HG02798 (cell line): ENCODE results near the gene RCOR1.
A peak's percentile ranks its signal among the peaks of the same experiment; 100 is the strongest.
"Not testable (repeated sequence)": the region's sequence is repeated elsewhere in the genome, so short reads cannot be mapped to it uniquely, and the experiment has no call there.

ENCODE experiments used
- ATAC-seq: cut with Tn5 transposase; IDR thresholded peaks from one replicate; pipeline ENCODE4 v1.9.1; 2021; ENCODE audit warnings: mild to moderate bottlenecking; ENCODE audit not compliant: unreplicated experiment, poor library complexity

Gene RCOR1

GRCh38 chr14:102737402-102738372 lies 145.2 kb downstream of the RCOR1 start:
- ATAC-seq: no peak

GRCh38 chr14:102738373-102739189 lies 146.1 kb downstream of the RCOR1 start:
- no peak for ATAC-seq

GRCh38 chr14:102739190-102739469 lies 146.7 kb downstream of the RCOR1 start:
- ATAC-seq: no peak

GRCh38 chr14:102746634-102747438 lies 154.4 kb downstream of the RCOR1 start:
- no peak for ATAC-seq

- no peak for ATAC-seq
These were observed 156.4 kb downstream of the RCOR1 start for GRCh38 chr14:102748806-102749205.

GRCh38 chr14:102749393-102750305 lies 157.2 kb downstream of the RCOR1 start:
- no peak for ATAC-seq

- ATAC-seq: no peak
These were observed 157.9 kb downstream of the RCOR1 start for GRCh38 chr14:102750376-102750775.

- ATAC-seq: no peak
These were observed 158.6 kb downstream of the RCOR1 start for GRCh38 chr14:102751088-102751487.

- no peak for ATAC-seq
These were observed 159.9 kb downstream of the RCOR1 start for GRCh38 chr14:102752239-102752847.

- peak; percentile 54 for ATAC-seq
These were observed 162.2 kb downstream of the RCOR1 start for GRCh38 chr14:102754370-102755262.

- no peak for ATAC-seq
These were observed 165.2 kb downstream of the RCOR1 start for GRCh38 chr14:102757646-102758045.

GRCh38 chr14:102758087-102758486 lies 165.6 kb downstream of the RCOR1 start:
- no peak for ATAC-seq

GRCh38 chr14:102759456-102760187 lies 167.2 kb downstream of the RCOR1 start:
- no peak for ATAC-seq

- ATAC-seq: no peak
These were observed 168.2 kb downstream of the RCOR1 start for GRCh38 chr14:102760496-102761193.

GRCh38 chr14:102761206-102761605 lies 168.8 kb downstream of the RCOR1 start:
- ATAC-seq: no peak

GRCh38 chr14:102764220-102764671 lies 171.8 kb downstream of the RCOR1 start:
- peak; percentile 62 for ATAC-seq

GRCh38 chr14:102765770-102766169 lies 173.3 kb downstream of the RCOR1 start:
- not testable (repeated sequence) for ATAC-seq
